Adrenal gland (tissue), 5 donors: ENCODE data around the gene NNMT.

Experiments
- CTCF ChIP-seq, 6 experiments: fragments of 450-650 bp in 4 of 6; fragments of 200-600 bp in 2 of 6; sonication (generic) in 1 of 6; IDR thresholded peaks; 1 replicate in 5 of 6; 2 replicates in 1 of 6; pipeline versions ENCODE4 v1.5.1 to v1.8.0; 2016 to 2021; ENCODE audit warnings: antibody characterized with exemption in 6 of 6, mild to moderate bottlenecking in 2 of 6, moderate library complexity in 1 of 6
- POLR2A ChIP-seq, 2 donors: fragments of 450-650 bp; IDR thresholded peaks; one replicate each; pipeline ENCODE4 v1.6.1; 2017; ENCODE audit warnings: antibody characterized with exemption in 2 of 2, mild to moderate bottlenecking in 2 of 2, moderate library complexity in 1 of 2
- donor health status: DM: no; HTN: no; CAD: no.

- TF ChIP-seq POLR2A (IDR thresholded peaks at IDR 0.05) (no peak), CTCF (IDR thresholded peaks at IDR 0.05) (no peak)
Observed at GRCh38 chr11:114285599-114285998, 10.6 kb upstream of the NNMT start.
